MM.1S (cell line): ENCODE measurements around the gene ZNF580.

Experiments used
- CTCF ChIP-seq: fragments of 300-600 bp; sonication (generic); IDR thresholded peaks from 2 replicates; pipeline ENCODE4 v1.5.1; 2016; ENCODE audit warnings: antibody characterized with exemption, low read length, mixed read lengths
- EZH2 ChIP-seq: fragments of 300-600 bp; sonication (generic); optimal IDR thresholded peaks from 2 replicates; pipeline ENCODE3; 2017; ENCODE audit warnings: low read depth, mild to moderate bottlenecking, antibody characterized with exemption, low read length, mixed read lengths
- EZH2phosphoT487 ChIP-seq: fragments of 300-600 bp; sonication (generic); IDR thresholded peaks from 2 replicates; pipeline ENCODE4 v1.6.1; 2018; ENCODE audit warnings: antibody characterized with exemption, low read length

- no peak for TF ChIP-seq CTCF
- no peak for TF ChIP-seq EZH2
- TF ChIP-seq EZH2phosphoT487, result no peak
Observed at GRCh38 chr19:55598034-55598433, 42.8 kb upstream of the ZNF580 start.
